A549 (cell line): ENCODE results near the gene TUBA4B.

Experiments
- HDAC2 ChIP-seq: fragments of 200-600 bp; sonication (generic); IDR thresholded peaks from 2 replicates; pipeline ENCODE4 v1.6.1; 2016
- MYC ChIP-seq: IDR thresholded peaks from 2 replicates; pipeline ENCODE4 v1.6.1; 2012; ENCODE audit warnings: mild to moderate bottlenecking, inconsistent platforms, low read length, improper control_type of control experiment, borderline replicate concordance
- NFE2L2 ChIP-seq: fragments of 150-350 bp; conservative IDR thresholded peaks from 2 replicates; pipeline ENCODE4 v1.6.1; 2014; ENCODE audit warnings: low read length
- POLR2A ChIP-seq: IDR thresholded peaks from 2 replicates; pipeline ENCODE4 v1.6.1; 2012; ENCODE audit warnings: mild to moderate bottlenecking, low read length
- TF ChIP-seq, protein P1 (sequence below): fragments of >200 bp; sonication (Bioruptor Twin); formaldehyde crosslinking; IDR thresholded peaks from 3 replicates; pipeline ENCODE4 v1.5.1; 2016
- TF ChIP-seq, protein P2 (sequence below): fragments of 150-350 bp; IDR thresholded peaks from 2 replicates; pipeline ENCODE4 v1.6.1; 2014; ENCODE audit warnings: low read depth, mild to moderate bottlenecking, low read length

- TF ChIP-seq NFE2L2: no peak
- no peak for TF ChIP-seq HDAC2
- TF ChIP-seq MYC: no peak
- TF ChIP-seq, protein P1, sequence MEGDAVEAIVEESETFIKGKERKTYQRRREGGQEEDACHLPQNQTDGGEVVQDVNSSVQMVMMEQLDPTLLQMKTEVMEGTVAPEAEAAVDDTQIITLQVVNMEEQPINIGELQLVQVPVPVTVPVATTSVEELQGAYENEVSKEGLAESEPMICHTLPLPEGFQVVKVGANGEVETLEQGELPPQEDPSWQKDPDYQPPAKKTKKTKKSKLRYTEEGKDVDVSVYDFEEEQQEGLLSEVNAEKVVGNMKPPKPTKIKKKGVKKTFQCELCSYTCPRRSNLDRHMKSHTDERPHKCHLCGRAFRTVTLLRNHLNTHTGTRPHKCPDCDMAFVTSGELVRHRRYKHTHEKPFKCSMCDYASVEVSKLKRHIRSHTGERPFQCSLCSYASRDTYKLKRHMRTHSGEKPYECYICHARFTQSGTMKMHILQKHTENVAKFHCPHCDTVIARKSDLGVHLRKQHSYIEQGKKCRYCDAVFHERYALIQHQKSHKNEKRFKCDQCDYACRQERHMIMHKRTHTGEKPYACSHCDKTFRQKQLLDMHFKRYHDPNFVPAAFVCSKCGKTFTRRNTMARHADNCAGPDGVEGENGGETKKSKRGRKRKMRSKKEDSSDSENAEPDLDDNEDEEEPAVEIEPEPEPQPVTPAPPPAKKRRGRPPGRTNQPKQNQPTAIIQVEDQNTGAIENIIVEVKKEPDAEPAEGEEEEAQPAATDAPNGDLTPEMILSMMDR: no peak
- TF ChIP-seq, protein P2, sequence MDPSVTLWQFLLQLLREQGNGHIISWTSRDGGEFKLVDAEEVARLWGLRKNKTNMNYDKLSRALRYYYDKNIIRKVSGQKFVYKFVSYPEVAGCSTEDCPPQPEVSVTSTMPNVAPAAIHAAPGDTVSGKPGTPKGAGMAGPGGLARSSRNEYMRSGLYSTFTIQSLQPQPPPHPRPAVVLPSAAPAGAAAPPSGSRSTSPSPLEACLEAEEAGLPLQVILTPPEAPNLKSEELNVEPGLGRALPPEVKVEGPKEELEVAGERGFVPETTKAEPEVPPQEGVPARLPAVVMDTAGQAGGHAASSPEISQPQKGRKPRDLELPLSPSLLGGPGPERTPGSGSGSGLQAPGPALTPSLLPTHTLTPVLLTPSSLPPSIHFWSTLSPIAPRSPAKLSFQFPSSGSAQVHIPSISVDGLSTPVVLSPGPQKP: no peak
- no peak for TF ChIP-seq POLR2A
Measured at GRCh38 chr2:219270055-219270372, 17.0 kb downstream of the TUBA4B start.
